GM12892 (cell line): Measurements from ENCODE around the gene RAB28.

Source experiments
- POLR2A ChIP-seq: IDR thresholded peaks from 2 replicates; pipeline ENCODE4 v1.6.1; 2011; ENCODE audit warnings: low read depth, low read length, control low read depth
- POLR2AphosphoS5 ChIP-seq: IDR thresholded peaks from 2 replicates; pipeline ENCODE4 v1.6.1; 2011; ENCODE audit warnings: low read depth, low read length, control low read depth

GRCh38 chr4:13364653-13365052 lies 119.5 kb downstream of the RAB28 start:
- no peak for TF ChIP-seq POLR2A
- TF ChIP-seq POLR2AphosphoS5, result no peak
